ENCODE measurements around the gene RNF126.
"Not testable (repeated sequence)": the region's sequence is repeated elsewhere in the genome, so short reads cannot be mapped to it uniquely, and the experiment has no call there.

RNF126 gene

GRCh38 chr19:646779-647565 is 16.0 kb downstream of the RNF126 start:
- DNase-seq (ENCODE audit: low read depth): no peak

- no peak for DNase-seq (ENCODE audit: low read depth)
These were observed 16.9 kb downstream of the RNF126 start for GRCh38 chr19:645912-646778.

GRCh38 chr19:644789-645188 is 18.2 kb downstream of the RNF126 start:
- DNase-seq (ENCODE audit: low read depth): no peak

GRCh38 chr19:644363-644762 is 18.7 kb downstream of the RNF126 start:
- no peak for DNase-seq (ENCODE audit: low read depth)

- DNase-seq (ENCODE audit: low read depth): no peak
These were observed 19.3 kb downstream of the RNF126 start for GRCh38 chr19:643736-644135.

- DNase-seq (ENCODE audit: low read depth): no peak
These were observed 20.0 kb downstream of the RNF126 start for GRCh38 chr19:642767-643727.

- no peak for DNase-seq (ENCODE audit: low read depth)
These were observed 21.3 kb downstream of the RNF126 start for GRCh38 chr19:641702-642101.

GRCh38 chr19:640606-641189 is 22.3 kb downstream of the RNF126 start:
- no peak for DNase-seq (ENCODE audit: low read depth)

GRCh38 chr19:640161-640558 is 22.9 kb downstream of the RNF126 start:
- DNase-seq (ENCODE audit: low read depth): no peak

GRCh38 chr19:639253-640160 is 23.5 kb downstream of the RNF126 start, which contains the start of gene FGF22:
Gene FGF22, plus strand, starts transcription at chr19:639879. Its CDS starts 47 bp downstream, at chr19:639926.
- peak; percentile 88 for DNase-seq (ENCODE audit: low read depth)

- no peak for DNase-seq (ENCODE audit: low read depth)
These were observed 24.1 kb downstream of the RNF126 start for GRCh38 chr19:638906-639252.

GRCh38 chr19:634975-635652 is 27.9 kb downstream of the RNF126 start:
- no peak for DNase-seq (ENCODE audit: low read depth)

- DNase-seq (ENCODE audit: low read depth): no peak
These were observed 29.0 kb downstream of the RNF126 start for GRCh38 chr19:633786-634639.

- DNase-seq (ENCODE audit: low read depth): peak; percentile 99
These were observed 29.8 kb downstream of the RNF126 start, which contains the start of gene POLRMT for GRCh38 chr19:633068-633785. Gene POLRMT, minus strand, starts transcription at chr19:633537. Its CDS starts 25 bp downstream, at chr19:633512.

GRCh38 chr19:632579-633067 is 30.4 kb downstream of the RNF126 start:
- DNase-seq (ENCODE audit: low read depth): peak; percentile 75

- no peak for DNase-seq (ENCODE audit: low read depth)
These were observed 32.9 kb downstream of the RNF126 start for GRCh38 chr19:629961-630714.

- DNase-seq (ENCODE audit: low read depth): not testable (repeated sequence)
These were observed 33.5 kb downstream of the RNF126 start for GRCh38 chr19:629515-629914.
